ENCODE measurements around the gene ZNF507. TPM values are rescaled to one million over a fixed set of nuclear protein-coding genes. Genes with fewer than 3 reads are reported as not detected.
A peak's percentile ranks its signal among the peaks of the same experiment; 100 is the strongest.

ZNF507 gene
- total RNA-seq, 1 donor from 2014 or later, result 7.1 TPM

GRCh38 chr19:32388393-32388855, 43.0 kb downstream of the ZNF507 start:
- Histone ChIP-seq H3K27me3 (ENCODE audit: control insufficient read depth, insufficient read depth, low read length) (no peaks in the 10 kb centered on the region), H3K4me3 (ENCODE audit: low read depth, low read length) (no peak overlapping the region), H3K36me3 (ENCODE audit: control insufficient read depth, insufficient read depth, low read length) (no peaks in the 10 kb centered on the region)
- no peak for DNase-seq (ENCODE audit: low read depth)
- FAIRE-seq, result no peak
- TF ChIP-seq CTCF (IDR thresholded peaks at IDR 0.05; ENCODE audit: insufficient read depth, low read length, severe bottlenecking), result no peak

- TF ChIP-seq CTCF (IDR thresholded peaks at IDR 0.05; ENCODE audit: insufficient read depth, low read length, severe bottlenecking), result no peak
These were observed 47.5 kb downstream of the ZNF507 start for GRCh38 chr19:32392901-32393300.

GRCh38 chr19:32396046-32396652, 50.7 kb downstream of the ZNF507 start:
- FAIRE-seq (no peak), DNase-seq (ENCODE audit: low read depth) (no peak)
- H3K4me3 ChIP-seq (ENCODE audit: low read depth, low read length), result no peak overlapping the region
- no peak for TF ChIP-seq CTCF (IDR thresholded peaks at IDR 0.05; ENCODE audit: insufficient read depth, low read length, severe bottlenecking)
- H3K27me3 ChIP-seq (ENCODE audit: control insufficient read depth, insufficient read depth, low read length), result no peaks in the 10 kb centered on the region
- H3K36me3 ChIP-seq (ENCODE audit: control insufficient read depth, insufficient read depth, low read length), result no peaks in the 10 kb centered on the region

More at GRCh38 chr19:32392901-32393300, 47.5 kb downstream of the ZNF507 start:
- FAIRE-seq (no peak), DNase-seq (ENCODE audit: low read depth) (no peak)
- H3K36me3 ChIP-seq (ENCODE audit: control insufficient read depth, insufficient read depth, low read length), result no peaks in the 10 kb centered on the region
- no peak overlapping the region for H3K4me3 ChIP-seq (ENCODE audit: low read depth, low read length)
- H3K27me3 ChIP-seq (ENCODE audit: control insufficient read depth, insufficient read depth, low read length), result no peaks in the 10 kb centered on the region

- FAIRE-seq (no peak), DNase-seq (ENCODE audit: low read depth) (peak; percentile 42)
- TF ChIP-seq CTCF (IDR thresholded peaks at IDR 0.05; ENCODE audit: insufficient read depth, low read length, severe bottlenecking), result no peak
- H3K4me3 ChIP-seq (ENCODE audit: low read depth, low read length), result no peak overlapping the region
- H3K27me3 ChIP-seq (ENCODE audit: control insufficient read depth, insufficient read depth, low read length), result no peaks in the 10 kb centered on the region
- H3K36me3 ChIP-seq (ENCODE audit: control insufficient read depth, insufficient read depth, low read length), result no peaks in the 10 kb centered on the region
These were observed 52.3 kb downstream of the ZNF507 start for GRCh38 chr19:32397671-32398101.

- no peak for FAIRE-seq
- TF ChIP-seq CTCF (IDR thresholded peaks at IDR 0.05; ENCODE audit: insufficient read depth, low read length, severe bottlenecking), result no peak
- Histone ChIP-seq H3K36me3 (ENCODE audit: control insufficient read depth, insufficient read depth, low read length) (no peaks in the 10 kb centered on the region), H3K4me3 (ENCODE audit: low read depth, low read length) (no peak overlapping the region), H3K27me3 (ENCODE audit: control insufficient read depth, insufficient read depth, low read length) (no peaks in the 10 kb centered on the region)
- no peak for DNase-seq (ENCODE audit: low read depth)
These were observed 56.6 kb downstream of the ZNF507 start for GRCh38 chr19:32401992-32402391.
